Bronchial epithelial cell (primary cell): Measurements from ENCODE around the gene CSRP1. TPM values are rescaled to one million over a fixed set of nuclear protein-coding genes. Genes with fewer than 3 reads are reported as not detected.

Experiments
- DNase-seq: peaks from one replicate; pipeline ENCODE4 v3.0.0-alpha.2; 2010; ENCODE audit warnings: low read depth
- FAIRE-seq: peaks from 2 replicates; lab custom pipeline; 2011; peaks lifted over from hg19 to GRCh38; lab: Jason Lieb, UNC
- H3K27me3 ChIP-seq: 2 replicates; pipeline ENCODE4 v1.5.1; 2011; ENCODE audit warnings: low read length; ENCODE audit not compliant: control insufficient read depth, insufficient read depth
- H3K36me3 ChIP-seq: 2 replicates; pipeline ENCODE4 v1.5.1; 2011; ENCODE audit warnings: low read length; ENCODE audit not compliant: control insufficient read depth, insufficient read depth
- H3K4me3 ChIP-seq: 2 replicates; pipeline ENCODE4 v1.5.1; 2011; ENCODE audit warnings: mild to moderate bottlenecking, low read depth, low read length, control low read depth
- CTCF ChIP-seq: IDR thresholded peaks from 2 replicates; pipeline ENCODE4 v1.5.1; 2011; ENCODE audit warnings: mild to moderate bottlenecking, moderate library complexity, low read length, control low read depth, inconsistent platforms; ENCODE audit not compliant: insufficient read depth, severe bottlenecking
- total RNA-seq: library from RNA; depleted of rRNA; stranded (reverse); fragments of >200 nt; gene quantifications from 2 replicates; pipeline ENCODE4 v1.2.1, GENCODE V29; 2014

The CSRP1 gene
- total RNA-seq, 1 donor from 2014 or later: 257 TPM

GRCh38 chr1:201506092-201506491, 831 bp downstream of the CSRP1 start:
- no peak for DNase-seq
- Histone ChIP-seq H3K27me3 (no peaks in the 10 kb centered on the region), H3K36me3 (no peaks in the 10 kb centered on the region), H3K4me3 (peak overlapping the region; percentile 50)
- FAIRE-seq: no peak
- no peak for TF ChIP-seq CTCF

- DNase-seq (peak; percentile 70), FAIRE-seq (no peak)
- Histone ChIP-seq H3K36me3 (no peaks in the 10 kb centered on the region), H3K4me3 (peak overlapping the region; percentile 50), H3K27me3 (no peaks in the 10 kb centered on the region)
- no peak for TF ChIP-seq CTCF
Observed at GRCh38 chr1:201505503-201505890, 1.4 kb downstream of the CSRP1 start.

- no peak for TF ChIP-seq CTCF
- H3K27me3 ChIP-seq: no peaks in the 10 kb centered on the region
- no peak overlapping the region for H3K4me3 ChIP-seq
- H3K36me3 ChIP-seq: no peaks in the 10 kb centered on the region
- FAIRE-seq (no peak), DNase-seq (no peak)
Observed at GRCh38 chr1:201504799-201505502, 2.0 kb downstream of the CSRP1 start.

- Histone ChIP-seq H3K36me3 (no peaks in the 10 kb centered on the region), H3K4me3 (no peak overlapping the region), H3K27me3 (no peaks in the 10 kb centered on the region)
- DNase-seq (no peak), FAIRE-seq (no peak)
- no peak for TF ChIP-seq CTCF
Observed at GRCh38 chr1:201504179-201504631, 2.7 kb downstream of the CSRP1 start.

GRCh38 chr1:201503397-201504176, 3.3 kb downstream of the CSRP1 start:
- FAIRE-seq: no peak
- Histone ChIP-seq H3K27me3 (no peaks in the 10 kb centered on the region), H3K4me3 (no peak overlapping the region), H3K36me3 (no peaks in the 10 kb centered on the region)
- TF ChIP-seq CTCF: no peak
- DNase-seq: peak; percentile 97
